Measurements from ENCODE around the gene MYOM1. TPM values are rescaled to one million over a fixed set of nuclear protein-coding genes. Genes with fewer than 3 reads are reported as not detected.

The MYOM1 gene
- total RNA-seq, 1 donor from 2014 or later, result 1.2 TPM

DNA sequence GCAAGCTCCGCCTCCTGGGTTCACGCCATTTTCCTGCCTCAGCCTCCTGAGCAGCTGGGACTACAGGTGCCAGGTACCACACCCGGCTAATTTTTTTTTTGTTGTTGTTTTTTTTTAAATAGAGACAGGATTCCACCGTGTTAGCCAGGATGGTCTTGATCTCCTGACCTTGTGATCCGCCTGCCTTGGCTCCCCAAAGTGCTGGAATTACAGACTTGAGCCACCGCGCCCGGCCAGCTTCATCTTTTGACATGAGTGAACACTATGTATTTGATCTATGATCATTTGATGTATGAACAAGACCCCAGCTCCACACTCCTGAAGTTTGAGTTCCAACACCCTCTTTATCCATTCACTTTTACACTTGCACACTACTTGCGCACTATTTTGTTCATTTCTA, 163.5 kb downstream of the MYOM1 start:
- DNase-seq (ENCODE audit: extremely low spot score in 2 of 2), result no peak
- Histone ChIP-seq H3K27me3 (no peaks in the 10 kb centered on the region), H3K9me3 (no peaks in the 10 kb centered on the region), H3K27ac (no peak overlapping the region), H3K36me3 (no peaks in the 10 kb centered on the region), H3K4me1 (no peaks in the 10 kb centered on the region), H3K4me3 (no peak overlapping the region)
- no peak for TF ChIP-seq POLR2A (IDR thresholded peaks at IDR 0.05)
- TF ChIP-seq, protein P1, sequence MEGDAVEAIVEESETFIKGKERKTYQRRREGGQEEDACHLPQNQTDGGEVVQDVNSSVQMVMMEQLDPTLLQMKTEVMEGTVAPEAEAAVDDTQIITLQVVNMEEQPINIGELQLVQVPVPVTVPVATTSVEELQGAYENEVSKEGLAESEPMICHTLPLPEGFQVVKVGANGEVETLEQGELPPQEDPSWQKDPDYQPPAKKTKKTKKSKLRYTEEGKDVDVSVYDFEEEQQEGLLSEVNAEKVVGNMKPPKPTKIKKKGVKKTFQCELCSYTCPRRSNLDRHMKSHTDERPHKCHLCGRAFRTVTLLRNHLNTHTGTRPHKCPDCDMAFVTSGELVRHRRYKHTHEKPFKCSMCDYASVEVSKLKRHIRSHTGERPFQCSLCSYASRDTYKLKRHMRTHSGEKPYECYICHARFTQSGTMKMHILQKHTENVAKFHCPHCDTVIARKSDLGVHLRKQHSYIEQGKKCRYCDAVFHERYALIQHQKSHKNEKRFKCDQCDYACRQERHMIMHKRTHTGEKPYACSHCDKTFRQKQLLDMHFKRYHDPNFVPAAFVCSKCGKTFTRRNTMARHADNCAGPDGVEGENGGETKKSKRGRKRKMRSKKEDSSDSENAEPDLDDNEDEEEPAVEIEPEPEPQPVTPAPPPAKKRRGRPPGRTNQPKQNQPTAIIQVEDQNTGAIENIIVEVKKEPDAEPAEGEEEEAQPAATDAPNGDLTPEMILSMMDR (IDR thresholded peaks at IDR 0.05), result no peak
- TF ChIP-seq POLR2AphosphoS5 (IDR thresholded peaks at IDR 0.05; ENCODE audit: insufficient read depth in 1 of 2, low read depth in 1 of 2), result no peak
- intact Hi-C loops (cut with DNase I), result no loop called here

DNA sequence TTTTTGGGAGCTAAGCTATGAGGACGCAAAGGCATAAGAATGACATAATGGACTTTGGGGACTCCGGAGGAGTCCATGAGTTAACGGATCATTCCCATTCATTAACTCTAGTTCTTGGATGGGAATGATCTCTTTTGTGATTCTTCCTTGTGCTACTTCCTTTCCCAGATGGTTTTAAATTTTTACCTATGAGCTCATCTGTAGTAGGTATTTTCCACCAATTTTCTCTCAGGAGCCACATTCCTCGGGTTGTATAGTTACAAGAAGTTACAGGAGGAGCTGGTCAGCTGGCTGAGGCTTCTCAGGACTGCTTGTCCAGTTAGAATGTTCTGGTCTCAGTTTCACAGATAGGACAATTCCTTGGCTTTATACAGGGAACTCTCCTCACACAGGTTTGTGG, 164.0 kb downstream of the MYOM1 start:
- Histone ChIP-seq H3K27ac (no peak overlapping the region), H3K9me3 (no peaks in the 10 kb centered on the region), H3K36me3 (no peaks in the 10 kb centered on the region), H3K4me3 (no peak overlapping the region), H3K27me3 (no peaks in the 10 kb centered on the region), H3K4me1 (no peaks in the 10 kb centered on the region)
- DNase-seq (ENCODE audit: extremely low spot score in 2 of 2), result no peak
- TF ChIP-seq, protein P1 (IDR thresholded peaks at IDR 0.05), result no peak
- no peak for TF ChIP-seq POLR2AphosphoS5 (IDR thresholded peaks at IDR 0.05; ENCODE audit: insufficient read depth in 1 of 2, low read depth in 1 of 2)
- intact Hi-C loops (cut with DNase I), result no loop called here

DNA sequence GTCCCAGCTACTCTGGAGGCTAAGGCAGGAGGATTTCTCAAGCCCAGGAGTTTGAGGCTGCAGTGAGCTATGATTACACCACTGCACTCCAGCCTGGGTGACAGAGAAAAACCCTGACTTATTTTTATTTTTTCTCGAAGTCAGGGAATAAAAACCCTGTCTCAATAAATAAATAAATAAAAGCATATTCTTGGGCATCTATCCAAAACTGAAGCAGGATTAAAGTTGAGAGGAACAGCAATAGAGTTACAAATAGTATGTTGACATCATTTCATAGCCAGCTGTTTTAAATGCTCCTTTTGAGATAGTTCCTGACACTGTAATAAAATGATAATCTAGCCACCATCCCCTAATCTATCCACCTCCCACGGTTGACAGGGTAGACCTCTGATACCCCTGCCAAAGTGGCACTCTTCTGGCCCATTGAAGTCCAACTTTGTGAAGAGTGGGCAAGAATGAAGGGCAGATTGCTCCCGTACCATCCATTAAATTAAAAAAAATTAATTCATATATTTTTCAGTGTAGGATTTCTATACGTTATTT, 164.5 kb downstream of the MYOM1 start:
- no peaks in the 10 kb centered on the region for H3K27me3 ChIP-seq
- TF ChIP-seq POLR2AphosphoS5 (IDR thresholded peaks at IDR 0.05; ENCODE audit: insufficient read depth in 1 of 2, low read depth in 1 of 2) (no peak), POLR2A (IDR thresholded peaks at IDR 0.05) (no peak)
- TF ChIP-seq, protein P1 (IDR thresholded peaks at IDR 0.05), result no peak
- H3K9me3 ChIP-seq, result no peaks in the 10 kb centered on the region
- no peaks in the 10 kb centered on the region for H3K36me3 ChIP-seq
- DNase-seq (ENCODE audit: extremely low spot score in 2 of 2), result no peak
- H3K4me3 ChIP-seq, result no peak overlapping the region
- no peak overlapping the region for H3K27ac ChIP-seq
- H3K4me1 ChIP-seq, result no peaks in the 10 kb centered on the region
- intact Hi-C loops (cut with DNase I), result no loop called here

DNA sequence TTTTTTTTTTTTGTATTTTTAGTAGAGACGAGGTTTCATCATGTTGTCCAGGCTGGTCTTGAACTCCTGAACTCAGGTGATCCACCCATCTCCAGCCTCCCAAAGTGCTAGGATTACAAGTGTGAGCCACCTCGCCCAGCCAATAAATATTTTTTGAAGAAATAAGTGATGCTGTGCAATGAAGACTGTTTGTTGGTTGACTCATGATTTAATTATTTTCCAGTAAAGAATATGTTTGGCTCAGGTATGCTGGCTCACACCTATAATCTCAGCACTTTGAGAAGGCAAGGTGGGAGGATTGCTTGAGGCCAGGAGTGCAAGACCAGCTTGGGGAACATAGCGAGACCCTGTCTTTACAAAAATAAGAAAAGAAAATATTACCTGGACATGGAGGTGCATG, 165.0 kb downstream of the MYOM1 start:
- H3K27me3 ChIP-seq, result no peaks in the 10 kb centered on the region
- no peak for DNase-seq (ENCODE audit: extremely low spot score in 2 of 2)
- H3K36me3 ChIP-seq, result no peaks in the 10 kb centered on the region
- intact Hi-C loops (cut with DNase I), result no loop called here
- H3K4me3 ChIP-seq, result no peak overlapping the region
- no peak overlapping the region for H3K27ac ChIP-seq
- H3K4me1 ChIP-seq, result no peaks in the 10 kb centered on the region
- H3K9me3 ChIP-seq, result no peaks in the 10 kb centered on the region
- TF ChIP-seq, protein P1 (IDR thresholded peaks at IDR 0.05), result no peak
- no peak for TF ChIP-seq POLR2AphosphoS5 (IDR thresholded peaks at IDR 0.05; ENCODE audit: insufficient read depth in 1 of 2, low read depth in 1 of 2)
- no peak for TF ChIP-seq POLR2A (IDR thresholded peaks at IDR 0.05)

DNA sequence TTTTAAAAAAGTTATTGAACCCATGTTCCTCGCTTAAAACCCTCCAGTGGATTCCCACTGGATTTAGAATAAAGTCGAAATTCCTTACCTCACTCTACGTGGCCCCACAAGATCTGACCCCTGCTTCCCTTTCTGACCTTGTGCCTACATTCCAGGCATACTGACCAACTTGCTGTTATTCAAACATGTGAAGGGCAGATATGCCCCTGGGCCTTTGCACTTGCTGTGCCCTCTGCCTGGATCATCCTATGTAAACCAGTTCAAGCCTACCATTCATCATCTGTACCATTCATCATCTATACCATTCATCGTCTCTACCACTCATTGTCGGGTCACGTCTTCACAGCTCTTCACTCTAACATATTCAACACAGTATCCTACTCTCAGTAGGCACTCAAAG, 165.6 kb downstream of the MYOM1 start:
- DNase-seq (ENCODE audit: extremely low spot score in 2 of 2), result no peak
- no peak for TF ChIP-seq POLR2AphosphoS5 (IDR thresholded peaks at IDR 0.05; ENCODE audit: insufficient read depth in 1 of 2, low read depth in 1 of 2)
- TF ChIP-seq, protein P1 (IDR thresholded peaks at IDR 0.05), result no peak
- no peak for TF ChIP-seq POLR2A (IDR thresholded peaks at IDR 0.05)
- H3K27ac ChIP-seq, result no peak overlapping the region
- H3K9me3 ChIP-seq, result no peaks in the 10 kb centered on the region
- no peaks in the 10 kb centered on the region for H3K27me3 ChIP-seq
- H3K4me1 ChIP-seq, result no peaks in the 10 kb centered on the region
- intact Hi-C loops (cut with DNase I), result no loop called here
- H3K36me3 ChIP-seq, result no peaks in the 10 kb centered on the region
- H3K4me3 ChIP-seq, result no peak overlapping the region
